ENCODE measurements around the gene ZNF514. TPM values are rescaled to one million over a fixed set of nuclear protein-coding genes. Genes with fewer than 3 reads are reported as not detected.

The ZNF514 gene
- total RNA-seq, 1 experiment from 2014 or later = 12.9 TPM

DNA sequence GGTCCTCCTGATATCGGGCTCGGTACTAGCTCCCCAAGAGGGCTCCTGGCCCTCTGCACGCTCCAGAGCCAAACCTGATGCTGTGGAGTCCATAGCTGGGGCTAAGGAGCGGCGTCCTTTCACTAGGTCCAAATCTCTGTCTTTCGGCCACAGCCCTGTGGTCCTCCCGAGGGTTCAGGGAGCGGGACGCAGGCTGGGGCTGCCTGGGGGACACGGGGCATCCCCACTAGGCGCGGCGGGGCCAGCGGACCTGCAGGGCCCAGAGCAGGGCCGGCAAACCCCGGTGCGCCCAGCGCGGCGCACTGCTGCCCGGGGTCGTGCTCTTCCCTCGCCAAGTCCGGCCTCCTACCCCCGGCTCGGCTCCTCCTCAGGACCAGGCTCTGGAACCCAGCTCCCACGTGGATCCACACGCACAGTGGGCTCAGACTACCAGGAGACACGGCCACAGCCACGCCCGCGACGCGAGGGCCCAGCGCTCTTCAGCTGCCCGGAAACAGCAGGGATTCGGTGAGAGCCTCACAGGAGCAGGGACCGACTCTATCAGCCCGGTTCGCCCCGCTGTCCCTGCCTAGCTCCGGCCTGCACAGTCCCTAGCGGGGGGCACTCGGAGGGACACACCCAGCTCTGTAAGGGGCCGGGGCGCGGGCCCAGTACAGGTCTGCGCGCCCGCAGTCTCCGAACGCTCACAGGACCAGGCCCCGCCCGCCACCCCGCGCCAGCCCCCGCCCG, 593 bp downstream of the ZNF514 start:
- Histone ChIP-seq H2BK15ac (ENCODE audit: low read depth, low read length) (no peak overlapping the region), H4K8ac (replicated peaks; ENCODE audit: insufficient read length, low read depth, low read length) (no peak overlapping the region), H3K9ac (ENCODE audit: extremely low read depth, insufficient read length, low read length) (peak overlapping the region; percentile 3), H3K79me1 (ENCODE audit: insufficient read depth, low read depth, low read length, poor library complexity, severe bottlenecking) (peaks cover 2% of the 10 kb centered on the region), H2BK120ac (ENCODE audit: low read depth, low read length, poor library complexity, severe bottlenecking) (no peak overlapping the region), H3K56ac (ENCODE audit: insufficient read length, low read depth, low read length) (no peak overlapping the region), H3K14ac (ENCODE audit: insufficient read depth, low read length) (peak overlapping the region; percentile 1; the same call in 1 of the 2 replicates), H4K91ac (ENCODE audit: insufficient read length, low read depth, low read length) (no peak overlapping the region), H3K23ac (ENCODE audit: insufficient read length, low read depth, low read length) (no peak overlapping the region), H3K79me2 (ENCODE audit: insufficient read depth, low read length) (no peaks in the 10 kb centered on the region), H2AK5ac (ENCODE audit: insufficient read length, low read length) (no peak overlapping the region), H3K4ac (ENCODE audit: low read depth, low read length) (no peak overlapping the region), H3K27me3 (ENCODE audit: insufficient read depth, low read length) (no peaks in the 10 kb centered on the region), H2BK5ac (ENCODE audit: insufficient read length, low read length) (no peak overlapping the region), H2AFZ (ENCODE audit: low read length) (no peak overlapping the region), H4K5ac (ENCODE audit: insufficient read length, low read depth, low read length) (no peak overlapping the region), H3K9me3 (ENCODE audit: control insufficient read depth, low read depth, low read length) (no peaks in the 10 kb centered on the region), H3K27ac (ENCODE audit: insufficient read length, low read depth, low read length) (no peak overlapping the region), H3K18ac (ENCODE audit: insufficient read length, low read depth, low read length) (no peak overlapping the region), H3K4me2 (ENCODE audit: insufficient read depth, insufficient read length, low read length) (peak overlapping the region; percentile 49), H2BK20ac (ENCODE audit: low read depth, low read length, poor library complexity, severe bottlenecking) (no peak overlapping the region), H3T11ph (ENCODE audit: low read length) (no peak overlapping the region), H2BK12ac (ENCODE audit: insufficient read length, low read depth, low read length) (no peak overlapping the region), H3K4me1 (ENCODE audit: insufficient read depth, low read length) (no peaks in the 10 kb centered on the region), H4K20me1 (ENCODE audit: control insufficient read depth, insufficient read depth, insufficient read length) (no peaks in the 10 kb centered on the region), H3K23me2 (ENCODE audit: insufficient read length, low read depth, low read length, poor library complexity, severe bottlenecking) (peaks cover 5% of the 10 kb centered on the region)
- WGBS (ENCODE audit: extremely low coverage, insufficient read length, low lambda C conversion rate) = no CpG with 5 or more reads among the region's 58 CpGs
- H3K36me3 Mint-ChIP-seq (ENCODE audit: insufficient read depth in 1 of 3, low read depth in 3 of 3) = peaks cover 23 to 30% (median 25%) of the 10 kb centered on the region in 3 experiments
- H3K4me1 Mint-ChIP-seq = peaks cover 6 to 8% of the 10 kb centered on the region in 2 experiments
- peak; percentile 42 for DNase-seq
- H3K4me3 Mint-ChIP-seq = peak overlapping the region; percentile 77 to 89
- H3K27me3 Mint-ChIP-seq (ENCODE audit: low read depth) = peaks cover 12% of the 10 kb centered on the region
- TF ChIP-seq, protein P1, sequence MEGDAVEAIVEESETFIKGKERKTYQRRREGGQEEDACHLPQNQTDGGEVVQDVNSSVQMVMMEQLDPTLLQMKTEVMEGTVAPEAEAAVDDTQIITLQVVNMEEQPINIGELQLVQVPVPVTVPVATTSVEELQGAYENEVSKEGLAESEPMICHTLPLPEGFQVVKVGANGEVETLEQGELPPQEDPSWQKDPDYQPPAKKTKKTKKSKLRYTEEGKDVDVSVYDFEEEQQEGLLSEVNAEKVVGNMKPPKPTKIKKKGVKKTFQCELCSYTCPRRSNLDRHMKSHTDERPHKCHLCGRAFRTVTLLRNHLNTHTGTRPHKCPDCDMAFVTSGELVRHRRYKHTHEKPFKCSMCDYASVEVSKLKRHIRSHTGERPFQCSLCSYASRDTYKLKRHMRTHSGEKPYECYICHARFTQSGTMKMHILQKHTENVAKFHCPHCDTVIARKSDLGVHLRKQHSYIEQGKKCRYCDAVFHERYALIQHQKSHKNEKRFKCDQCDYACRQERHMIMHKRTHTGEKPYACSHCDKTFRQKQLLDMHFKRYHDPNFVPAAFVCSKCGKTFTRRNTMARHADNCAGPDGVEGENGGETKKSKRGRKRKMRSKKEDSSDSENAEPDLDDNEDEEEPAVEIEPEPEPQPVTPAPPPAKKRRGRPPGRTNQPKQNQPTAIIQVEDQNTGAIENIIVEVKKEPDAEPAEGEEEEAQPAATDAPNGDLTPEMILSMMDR (conservative IDR thresholded peaks at IDR 0.05) = no peak
- peaks cover 0 to 7% of the 10 kb centered on the region in 2 experiments; a peak in 3 of 5 replicates for H3K9me3 Mint-ChIP-seq
- peak overlapping the region in 1 of 3 experiments; percentile 73; a peak in 1 of 7 replicates for H3K27ac Mint-ChIP-seq
